T-helper 2 cell treated with Interferon-gamma antibody and Interleukin-4, amounts not matched to agents 100 ng/mL and 5 ng/mL, for 36 hours (primary cell): ENCODE data around the gene SLC22A7. TPM values are rescaled to one million over a fixed set of nuclear protein-coding genes. Genes with fewer than 3 reads are reported as not detected.

ENCODE experiments used
- intact Hi-C: fragments of 100-400 bp; cut with micrococcal nuclease; formaldehyde crosslinking; loops from one replicate; pipeline ENCODE4 v1.15.1; 2023
- total RNA-seq: library from RNA; stranded (reverse); gene quantifications from 2 replicates; pipeline ENCODE4 v1.2.3, GENCODE V29; 2022

SLC22A7 gene
- total RNA-seq, 1 donor from 2014 or later, result not detected

DNA sequence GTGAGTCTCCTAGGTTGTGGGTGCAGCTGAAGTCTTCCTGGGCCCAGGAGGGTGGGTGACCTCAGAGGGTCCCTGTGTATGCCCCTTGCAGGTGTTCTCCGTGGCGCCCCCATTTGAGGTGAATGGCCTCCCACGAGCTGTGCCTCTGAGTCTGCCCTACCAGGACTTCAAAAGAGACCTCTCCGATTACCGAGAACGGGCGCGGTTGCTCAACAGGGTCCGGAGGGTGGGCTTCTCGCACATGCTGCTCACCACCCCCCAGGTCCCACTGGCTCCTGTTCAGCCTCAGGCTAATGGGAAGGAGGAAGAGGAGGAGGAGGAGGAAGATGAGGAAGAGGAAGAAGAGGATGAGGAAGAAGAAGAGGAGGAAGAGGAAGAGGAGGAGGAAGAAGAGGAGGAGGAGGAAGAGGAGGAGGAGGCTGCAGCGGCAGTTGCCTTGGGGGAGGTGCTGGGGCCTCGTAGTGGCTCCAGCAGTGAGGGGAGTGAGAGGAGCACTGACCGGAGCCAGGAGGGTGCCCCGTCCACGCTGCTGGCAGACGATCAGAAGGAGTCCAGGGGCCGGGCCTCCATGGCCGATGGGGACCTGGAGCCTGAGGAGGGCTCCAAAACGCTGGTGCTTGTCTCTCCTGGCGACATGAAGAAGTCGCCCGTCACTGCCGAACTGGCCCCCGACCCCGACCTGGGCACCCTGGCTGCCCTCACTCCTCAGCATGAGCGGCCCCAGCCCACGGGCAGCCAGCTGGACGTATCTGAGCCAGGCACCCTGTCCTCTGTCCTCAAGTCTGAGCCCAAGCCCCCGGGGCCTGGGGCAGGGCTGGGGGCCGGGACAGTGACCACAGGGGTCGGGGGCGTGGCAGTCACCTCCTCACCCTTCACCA lies 15.2 kb upstream of the SLC22A7 start:
- intact Hi-C loops, result no loop called here

DNA sequence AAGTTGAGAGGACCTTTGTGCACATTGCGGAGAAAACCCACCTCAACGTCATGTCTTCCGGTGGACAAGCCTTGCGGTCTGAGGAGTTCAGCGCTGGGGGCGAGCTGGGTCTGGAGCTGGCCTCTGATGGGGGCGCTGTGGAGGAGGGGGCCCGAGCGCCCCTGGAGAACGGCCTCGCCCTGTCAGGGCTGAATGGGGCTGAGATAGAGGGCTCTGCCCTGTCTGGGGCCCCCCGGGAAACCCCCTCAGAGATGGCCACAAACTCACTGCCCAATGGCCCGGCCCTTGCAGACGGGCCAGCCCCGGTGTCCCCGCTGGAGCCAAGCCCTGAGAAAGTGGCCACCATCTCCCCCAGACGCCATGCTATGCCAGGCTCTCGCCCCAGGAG lies 14.6 kb upstream of the SLC22A7 start:
- intact Hi-C loops, result no loop called here

DNA sequence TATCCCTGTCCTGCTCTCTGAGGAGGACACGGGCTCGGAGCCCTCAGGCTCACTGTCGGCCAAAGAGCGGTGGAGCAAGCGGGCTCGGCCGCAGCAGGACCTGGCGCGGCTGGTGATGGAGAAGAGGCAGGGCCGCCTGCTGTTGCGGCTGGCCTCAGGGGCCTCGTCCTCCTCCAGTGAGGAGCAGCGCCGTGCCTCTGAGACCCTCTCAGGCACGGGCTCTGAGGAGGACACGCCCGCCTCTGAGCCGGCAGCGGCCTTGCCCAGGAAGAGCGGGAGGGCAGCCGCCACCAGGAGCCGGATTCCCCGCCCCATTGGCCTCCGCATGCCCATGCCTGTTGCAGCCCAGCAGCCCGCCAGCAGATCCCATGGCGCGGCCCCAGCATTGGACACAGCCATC lies 14.2 kb upstream of the SLC22A7 start:
- intact Hi-C loops, result no loop called here

DNA sequence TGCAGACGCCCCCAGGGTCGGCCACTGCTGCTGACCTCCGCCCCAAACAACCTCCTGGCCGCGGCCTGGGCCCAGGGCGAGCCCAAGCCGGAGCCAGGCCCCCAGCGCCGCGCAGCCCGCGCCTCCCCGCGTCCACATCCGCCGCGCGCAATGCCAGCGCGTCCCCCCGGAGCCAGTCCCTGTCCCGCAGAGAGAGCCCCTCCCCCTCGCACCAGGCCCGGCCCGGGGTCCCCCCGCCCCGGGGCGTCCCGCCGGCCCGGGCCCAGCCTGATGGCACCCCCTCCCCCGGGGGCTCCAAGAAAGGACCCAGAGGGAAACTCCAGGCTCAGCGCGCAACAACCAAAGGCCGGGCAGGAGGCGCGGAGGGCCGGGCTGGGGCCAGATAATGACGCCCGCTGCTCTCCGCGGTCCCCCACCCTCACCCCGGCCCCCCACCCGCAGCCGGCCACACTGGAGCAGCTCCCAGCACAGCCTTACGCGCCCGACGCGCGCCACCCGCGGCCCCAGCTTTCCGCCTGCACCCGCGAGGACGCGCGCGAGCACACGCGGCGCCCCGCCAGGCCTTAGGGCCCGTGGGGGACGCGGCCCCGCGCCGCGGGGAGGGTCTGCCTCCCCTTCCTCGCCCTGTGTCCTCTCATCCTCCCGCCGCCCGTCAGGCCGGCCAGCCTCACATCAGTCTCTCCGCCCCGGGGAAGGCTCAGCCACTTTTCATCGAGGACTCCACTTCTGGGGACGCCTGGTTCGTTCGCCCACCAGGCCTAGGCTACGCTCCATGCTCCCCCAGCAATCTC lies 12.9 kb upstream of the SLC22A7 start:
- intact Hi-C loops, result no loop called here

DNA sequence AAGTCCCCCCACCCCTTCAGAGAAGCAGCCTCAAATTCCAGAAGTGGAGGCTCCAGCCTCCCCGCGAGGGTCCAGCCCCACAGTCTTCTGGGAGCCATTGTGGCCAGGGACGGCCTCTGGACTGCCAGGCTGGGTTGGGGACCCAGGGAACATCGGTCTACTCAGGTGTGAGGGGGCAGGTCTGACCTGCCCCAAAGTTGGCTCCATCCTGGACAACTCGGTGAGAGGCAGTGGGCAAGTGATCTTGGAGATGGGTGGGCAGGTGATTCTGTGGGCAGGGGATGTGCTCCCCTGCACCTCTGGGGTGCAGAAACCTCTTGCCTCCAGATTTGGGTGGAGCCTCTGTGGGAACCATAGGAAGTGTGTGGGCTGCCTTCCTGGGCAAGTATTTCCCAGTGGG lies 12.2 kb upstream of the SLC22A7 start:
- intact Hi-C loops, result no loop called here

DNA sequence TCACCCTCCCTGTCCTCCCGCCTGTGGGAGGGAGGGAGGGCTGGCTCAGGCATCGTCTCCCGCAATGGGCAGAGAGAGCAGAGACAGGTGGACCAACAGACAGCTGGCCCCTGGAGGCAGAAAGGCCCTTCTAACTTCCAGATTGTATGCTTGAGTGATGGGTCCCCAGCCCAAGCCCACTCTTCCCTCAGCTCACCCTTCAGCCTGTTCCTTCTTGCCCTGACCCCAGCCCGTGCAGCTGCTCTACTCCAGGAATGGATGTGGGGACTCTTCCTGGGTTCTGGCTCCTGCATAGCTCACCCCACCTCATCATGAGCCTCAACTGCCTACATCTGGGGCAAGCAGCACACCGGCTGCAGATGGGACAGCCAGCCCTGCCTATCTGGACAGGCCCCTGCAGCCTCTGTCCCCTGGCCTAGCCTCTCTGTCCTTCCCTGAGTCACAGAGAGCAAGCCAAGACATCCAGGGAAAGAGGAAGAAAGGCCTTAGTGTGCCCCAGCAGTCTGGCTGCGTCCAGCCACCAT lies 11.5 kb upstream of the SLC22A7 start:
- intact Hi-C loops, result no loop called here

DNA sequence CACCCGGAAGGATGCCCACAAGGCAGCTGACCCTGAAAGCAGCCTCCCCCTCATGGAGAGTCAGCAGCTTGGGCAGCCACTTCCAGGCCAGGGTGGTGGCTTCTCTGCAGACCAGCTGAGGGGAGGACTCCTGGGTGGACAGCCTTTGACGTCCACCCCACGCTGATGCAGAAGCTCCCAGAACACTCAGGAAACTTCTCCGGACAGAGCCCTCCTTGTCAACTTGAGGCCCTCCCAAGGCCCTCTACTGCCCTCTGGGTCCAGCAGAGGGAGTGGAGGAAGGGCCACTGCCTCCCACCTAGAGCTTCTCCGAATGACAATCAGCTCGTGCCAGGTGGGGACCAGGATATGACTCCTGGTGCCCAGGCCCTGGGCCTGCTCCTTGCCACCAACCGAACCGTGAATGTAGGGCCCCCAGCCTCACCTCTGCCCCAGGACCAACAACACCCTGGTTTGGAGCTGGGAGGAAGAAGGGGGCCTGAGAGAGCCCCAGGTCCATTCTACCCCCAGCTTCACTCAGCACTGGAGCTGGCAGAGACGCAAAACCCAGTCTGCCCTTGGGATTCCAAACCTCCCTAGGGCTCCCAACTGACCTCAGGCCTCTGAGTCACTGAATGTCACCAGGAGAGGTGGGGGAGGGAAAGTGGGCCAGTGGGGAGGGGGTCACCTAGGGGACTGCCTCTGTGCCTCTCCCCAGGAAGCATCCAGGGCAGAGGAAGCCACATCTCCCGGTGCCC lies 10.9 kb upstream of the SLC22A7 start:
- intact Hi-C loops, result no loop called here

DNA sequence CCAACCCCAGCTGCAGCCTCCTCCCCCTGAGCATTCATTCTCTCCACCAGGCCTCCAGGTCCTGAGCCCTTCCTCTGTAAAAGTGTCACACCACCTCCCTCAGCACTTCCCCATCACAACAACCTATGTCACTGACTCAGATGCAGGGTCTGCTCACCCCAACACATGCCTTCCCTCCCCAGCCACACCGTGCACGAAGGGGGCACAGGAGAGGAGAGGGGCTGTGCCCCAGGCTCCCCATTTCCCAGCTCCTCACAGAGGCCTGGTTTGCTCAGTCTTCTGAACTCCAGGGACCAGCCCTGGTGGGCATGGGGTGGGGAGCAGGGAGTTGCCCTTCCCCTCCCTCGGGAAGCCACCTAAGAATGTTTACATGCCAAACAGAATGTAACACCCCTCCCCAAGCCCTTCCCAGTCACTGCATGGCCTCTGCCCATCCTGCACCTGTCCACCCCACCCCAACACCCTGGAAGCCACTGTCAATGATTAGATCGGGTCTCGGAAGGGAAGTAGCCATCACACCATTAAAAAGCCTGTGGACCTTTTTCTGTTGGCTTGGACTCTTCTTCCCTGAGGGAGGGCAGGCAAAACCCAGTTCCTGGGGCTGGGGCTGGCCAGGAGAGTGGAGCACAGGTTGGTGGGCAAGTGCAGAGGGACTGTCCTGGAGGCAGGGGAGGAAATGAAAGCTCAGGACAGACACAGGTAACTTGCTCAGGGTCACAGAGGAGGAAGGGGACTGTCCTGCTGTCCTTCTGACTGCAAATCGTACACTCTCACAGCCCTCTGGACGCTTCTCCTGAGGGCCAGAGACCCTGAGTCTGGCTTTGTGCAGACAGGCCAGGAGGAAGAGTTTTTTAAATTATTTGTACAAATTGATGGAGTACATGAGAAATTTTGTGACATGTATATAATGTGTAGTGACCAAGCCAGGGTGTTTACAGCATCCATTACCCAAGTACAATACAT lies 10.1 kb upstream of the SLC22A7 start:
- intact Hi-C loops, result no loop called here

DNA sequence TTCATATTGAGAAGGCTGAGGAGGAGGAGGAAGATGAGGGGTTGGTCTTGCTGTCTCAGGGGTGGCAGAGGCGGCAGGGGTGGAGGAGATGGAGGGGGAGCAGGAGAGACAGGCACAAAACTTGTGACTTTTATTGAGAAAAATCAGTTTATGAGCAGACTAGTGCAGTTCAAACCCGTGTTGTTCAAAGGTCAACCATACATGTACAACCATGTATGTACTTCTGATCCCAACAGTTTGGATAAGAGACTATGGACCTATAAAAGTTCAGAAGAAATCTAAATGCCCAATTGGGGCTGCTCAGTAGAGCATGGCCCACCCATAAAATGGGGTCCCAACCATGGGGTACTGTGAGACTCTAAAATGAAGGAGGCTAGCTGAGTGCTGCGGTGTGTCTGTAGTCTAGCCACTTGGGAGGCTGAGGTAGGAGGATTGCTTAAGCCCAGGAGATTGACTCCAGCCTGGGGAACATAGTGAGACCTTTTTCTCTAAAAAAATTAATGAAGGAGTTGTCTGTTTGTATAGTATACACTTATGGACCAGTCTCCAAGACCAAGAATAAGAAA lies 7.6 kb upstream of the SLC22A7 start:
- intact Hi-C loops, result no loop called here

DNA sequence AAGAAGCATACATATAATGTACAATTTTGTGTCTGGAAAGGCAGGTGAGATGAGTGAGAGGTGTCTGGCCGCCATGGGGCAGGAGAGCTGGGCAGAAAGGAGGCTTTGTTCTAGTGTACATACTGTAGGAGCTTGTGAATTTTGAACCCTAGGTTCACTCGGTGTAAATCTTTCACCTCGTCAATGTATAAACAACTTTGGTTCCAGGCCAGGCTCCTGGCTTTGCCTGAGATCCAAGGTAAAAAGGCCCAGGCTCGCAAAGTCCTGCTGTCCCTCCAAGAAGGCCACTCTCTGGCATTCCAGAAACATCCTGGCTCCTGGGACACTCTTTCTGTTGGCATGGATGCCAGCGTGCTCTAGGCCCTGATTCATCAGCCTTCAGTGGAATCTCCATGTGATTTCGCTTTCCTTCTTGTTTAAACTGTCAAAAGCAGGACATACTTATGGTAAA lies 7.1 kb upstream of the SLC22A7 start:
- intact Hi-C loops, result no loop called here

DNA sequence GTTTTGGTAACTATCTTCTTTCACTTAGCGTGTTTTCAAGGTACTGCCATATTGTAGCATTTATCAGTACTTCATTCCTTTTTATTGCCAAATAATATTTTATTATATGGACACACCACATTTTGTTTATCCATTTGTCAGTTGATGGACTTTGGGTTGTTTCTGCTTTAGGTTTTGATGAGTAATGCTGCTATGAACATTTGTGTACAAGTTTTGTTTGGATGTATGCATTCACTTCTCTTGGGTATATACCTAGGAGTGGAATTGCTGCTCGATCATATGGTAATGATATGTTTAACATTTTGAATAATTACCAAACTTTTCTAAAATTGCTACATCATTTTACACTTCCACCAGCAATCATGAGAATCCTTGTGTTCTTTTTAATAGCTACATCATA lies 6.4 kb upstream of the SLC22A7 start:
- intact Hi-C loops, result no loop called here

DNA sequence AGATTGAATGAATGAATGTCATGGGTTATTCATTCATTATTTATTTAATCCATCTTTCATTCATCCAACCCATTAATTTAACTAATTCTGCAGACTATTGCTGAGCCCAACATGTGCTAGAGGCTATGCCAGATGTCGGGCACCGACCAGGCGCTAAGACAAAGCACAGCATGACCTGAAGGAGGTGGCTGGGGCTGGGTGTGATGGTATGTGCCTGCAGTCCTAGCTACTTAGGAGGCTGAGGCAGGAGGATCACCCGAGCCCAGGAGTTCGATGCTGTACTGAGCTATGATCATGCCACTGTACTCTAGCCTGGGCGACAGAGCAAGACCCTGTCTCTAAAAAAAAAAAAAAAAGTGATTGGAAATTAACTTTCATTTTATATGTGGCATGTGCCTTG lies 5.7 kb upstream of the SLC22A7 start:
- intact Hi-C loops, result no loop called here

DNA sequence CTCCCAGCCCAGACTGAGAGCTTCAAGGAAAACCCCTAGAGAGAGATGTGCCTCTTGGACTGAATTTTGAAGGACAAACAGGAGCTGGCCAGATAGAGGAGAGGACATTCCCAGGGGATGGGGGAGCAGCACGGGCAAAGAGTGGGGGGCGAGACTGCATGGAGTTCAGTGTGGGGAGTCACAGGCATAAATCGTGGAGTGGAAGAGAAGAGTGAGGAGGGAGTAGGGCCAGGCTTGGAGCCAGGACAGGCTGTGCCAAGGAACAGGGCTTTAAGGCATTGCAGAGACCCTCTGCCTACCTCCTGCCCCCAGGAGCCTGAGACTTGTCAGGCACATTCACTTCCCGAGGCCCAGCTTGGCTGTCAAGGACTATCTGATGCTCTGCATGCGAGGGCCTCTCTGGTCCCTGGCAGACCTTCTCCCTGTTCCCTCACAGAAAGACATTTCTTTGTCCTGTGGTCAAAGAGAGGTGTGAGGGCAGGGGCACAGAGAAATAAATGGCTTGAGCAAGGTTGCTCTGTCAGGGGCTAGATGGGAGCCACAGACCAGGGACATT lies 5.2 kb upstream of the SLC22A7 start:
- intact Hi-C loops, result no loop called here

DNA sequence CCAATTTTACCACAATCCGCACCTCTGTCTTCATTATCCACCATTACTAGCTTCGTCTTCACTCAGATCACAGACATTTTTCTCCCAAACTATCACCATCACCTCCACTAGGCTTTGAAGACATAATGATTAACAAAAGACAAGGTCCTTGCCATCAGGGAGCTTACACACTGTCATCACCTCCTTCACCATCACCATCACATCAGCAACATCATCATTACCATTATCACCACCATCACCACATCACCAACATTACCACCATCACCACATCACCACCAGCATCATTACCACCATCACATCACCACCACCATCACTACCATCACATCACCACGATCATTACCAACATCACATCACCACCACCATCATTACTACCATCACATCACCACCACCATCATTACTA lies 4.4 kb upstream of the SLC22A7 start:
- intact Hi-C loops, result no loop called here

DNA sequence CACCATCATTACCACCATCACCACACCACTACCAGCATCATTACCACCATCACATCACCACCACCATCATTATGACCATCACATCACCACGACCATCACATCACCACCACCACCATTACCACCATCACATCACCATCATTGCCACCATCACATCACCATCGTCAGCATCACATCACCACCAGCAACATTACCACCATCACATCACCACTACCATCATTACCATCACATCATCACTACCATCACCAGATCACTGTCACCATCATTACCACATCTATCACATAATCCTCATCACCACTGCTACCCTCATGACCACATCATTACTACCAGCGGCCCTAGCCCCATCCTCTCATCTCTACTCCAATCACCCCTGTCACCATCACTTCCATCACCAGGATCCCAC lies 3.5 kb upstream of the SLC22A7 start:
- intact Hi-C loops, result no loop called here

DNA sequence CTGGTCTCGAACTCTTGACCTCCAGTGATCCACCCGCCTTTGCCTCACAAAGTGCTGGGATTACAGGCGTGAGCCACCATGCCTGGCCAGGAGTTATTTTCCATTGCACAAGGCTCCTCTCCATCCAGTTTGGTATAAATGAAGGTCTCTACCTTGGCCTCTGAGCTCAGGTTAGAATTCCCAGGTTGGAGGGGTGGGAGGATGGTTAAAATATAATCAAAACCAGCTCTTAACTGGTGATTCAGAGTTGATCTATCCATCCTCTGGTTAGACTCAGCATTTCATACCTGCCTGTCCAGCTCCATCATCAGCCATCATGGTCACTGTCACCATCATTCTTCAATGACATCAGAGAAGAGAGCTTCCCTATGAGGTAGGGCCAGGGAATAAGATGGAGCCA lies 2.6 kb upstream of the SLC22A7 start:
- intact Hi-C loops, result no loop called here

DNA sequence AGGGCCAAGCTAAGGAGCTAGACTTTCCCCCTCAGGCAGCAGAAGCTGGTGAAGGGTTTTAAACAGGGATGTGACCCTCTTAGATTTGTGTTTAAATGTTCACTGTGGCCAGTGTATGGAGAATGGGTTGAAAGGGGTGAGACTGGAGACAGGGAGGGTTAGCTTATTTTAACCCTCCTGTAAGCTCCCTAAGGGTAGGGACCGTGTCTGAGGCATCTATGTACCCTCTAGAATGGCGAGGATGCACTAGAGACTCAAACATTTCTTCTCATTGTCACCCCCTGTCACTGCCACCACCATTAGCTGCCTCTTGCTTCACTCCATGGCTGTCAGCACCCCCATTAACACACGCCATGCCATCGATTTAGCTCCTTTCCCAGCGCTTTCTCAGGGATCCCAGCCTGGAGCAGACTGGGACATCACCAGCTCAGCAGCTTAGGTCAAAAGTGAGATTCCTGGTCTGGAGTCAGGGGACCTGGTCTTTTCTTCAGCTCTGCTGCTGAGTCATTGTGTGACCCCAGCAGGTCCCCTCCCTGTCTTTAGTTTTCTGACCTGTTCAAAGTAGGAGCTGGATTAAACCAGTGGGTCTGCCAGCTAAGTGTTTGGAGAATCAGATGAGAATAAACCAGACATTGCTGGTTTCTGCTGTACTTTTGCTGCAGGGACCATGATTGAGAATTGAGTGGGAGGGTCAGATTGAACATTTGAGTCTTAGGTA lies 1.1 kb upstream of the SLC22A7 start:
- intact Hi-C loops, result no loop called here

DNA sequence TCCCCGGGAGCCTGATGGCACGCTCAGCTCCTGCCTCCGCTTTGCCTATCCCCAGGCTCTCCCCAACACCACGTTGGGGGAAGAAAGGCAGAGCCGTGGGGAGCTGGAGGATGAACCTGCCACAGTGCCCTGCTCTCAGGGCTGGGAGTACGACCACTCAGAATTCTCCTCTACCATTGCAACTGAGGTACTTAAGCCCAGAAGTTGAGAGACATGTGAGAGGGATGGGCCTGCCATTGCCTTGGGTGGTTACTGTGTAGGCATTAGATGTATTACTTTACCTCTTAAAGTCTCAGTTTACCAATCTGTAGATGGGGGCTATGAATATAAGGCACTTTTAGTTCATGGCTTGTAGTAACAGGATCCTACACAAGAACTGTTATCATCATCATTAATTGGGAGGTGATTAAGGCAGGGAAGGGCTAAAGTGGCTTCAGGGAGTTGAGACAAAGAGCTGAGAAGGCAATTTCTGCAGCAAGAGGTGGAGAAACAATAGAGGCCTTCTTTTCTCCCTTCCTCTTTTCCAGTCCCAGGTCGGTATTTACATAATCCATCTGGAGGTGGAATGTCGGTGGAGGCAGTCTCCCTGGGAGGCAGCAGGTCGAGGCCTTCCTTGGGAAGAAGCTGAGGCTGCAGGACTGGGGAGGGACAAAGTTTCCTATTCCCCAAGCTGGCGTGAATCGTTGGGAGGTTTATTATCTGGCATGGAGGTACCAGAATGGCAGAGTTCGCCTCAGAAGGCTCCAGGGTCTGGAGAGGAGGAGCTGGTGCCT lies 691 bp downstream of the SLC22A7 start:
- intact Hi-C loops, result no loop called here
